Vagina (tissue), 2 donors: ENCODE results near the gene RBPJ. TPM values are rescaled to one million over a fixed set of nuclear protein-coding genes. Genes with fewer than 3 reads are reported as not detected.
A peak's percentile ranks its signal among the peaks of the same experiment; 100 is the strongest.

Experiments used
- DNase-seq, 2 donors: peaks; one replicate each; pipeline ENCODE4 v3.0.0-alpha.2; 2017; ENCODE audit errors: extremely low spot score in 2 of 2
- H3K27ac ChIP-seq: fragments of 200-600 bp; sonication (generic); one replicate; pipeline ENCODE4 v1.5.1; 2019
- H3K27me3 ChIP-seq: fragments of 200-600 bp; sonication (generic); one replicate; pipeline ENCODE4 v1.5.1; 2019
- H3K36me3 ChIP-seq, 2 donors: fragments of 200-600 bp; sonication (generic); one replicate each; pipeline ENCODE4 v1.5.1; 2017 to 2019
- H3K4me1 ChIP-seq: fragments of 200-600 bp; sonication (generic); one replicate; pipeline ENCODE4 v1.5.1; 2019
- H3K4me3 ChIP-seq, 2 donors: fragments of 200-600 bp; sonication (generic); 1 replicate in 1 of 2; 2 replicates in 1 of 2; pipeline ENCODE4 v1.5.1; 2016 to 2019
- H3K9me3 ChIP-seq: fragments of 200-600 bp; sonication (generic); one replicate; pipeline ENCODE4 v1.5.1; 2019
- CTCF ChIP-seq, 3 experiments: fragments of 450-650 bp in 2 of 3; fragments of 200-600 bp in 1 of 3; sonication (generic) in 1 of 3; IDR thresholded peaks; one replicate each; pipeline ENCODE4 v1.5.1; 2017 to 2019; ENCODE audit warnings: antibody characterized with exemption in 3 of 3, mild to moderate bottlenecking in 2 of 3, moderate library complexity in 2 of 3
- POLR2A ChIP-seq, 2 donors: fragments of 450-650 bp; IDR thresholded peaks; one replicate each; pipeline ENCODE4 v1.6.1; 2017; ENCODE audit warnings: antibody characterized with exemption in 2 of 2, mild to moderate bottlenecking in 2 of 2, moderate library complexity in 2 of 2
- POLR2AphosphoS5 ChIP-seq, 2 donors: sonication (generic); formaldehyde crosslinking; IDR thresholded peaks; one replicate each; pipeline ENCODE4 v1.9.0; 2017; ENCODE audit warnings: antibody characterized with exemption in 2 of 2, mild to moderate bottlenecking in 2 of 2, low read depth in 1 of 2; ENCODE audit not compliant: insufficient read depth in 1 of 2
- intact Hi-C: fragments of 100-400 bp; cut with DNase I; formaldehyde crosslinking; loops from one replicate; pipeline ENCODE4 v1.15.1; 2023
- total RNA-seq: library from RNA; depleted of rRNA; stranded (reverse); fragments of >200 nt; gene quantifications from one replicate; pipeline ENCODE4 v1.2.3, GENCODE V29; 2016

RBPJ gene
- total RNA-seq, 1 donor from 2014 or later: 50.8 TPM

- Histone ChIP-seq H3K4me3 (no peak overlapping the region), H3K9me3 (peaks cover 4% of the 10 kb centered on the region), H3K4me1 (no peaks in the 10 kb centered on the region), H3K27me3 (no peaks in the 10 kb centered on the region), H3K27ac (no peak overlapping the region), H3K36me3 (no peaks in the 10 kb centered on the region)
- intact Hi-C loops: no loop called here
- peak in 1 of 2 donors; percentile 31 for DNase-seq
- no peak for TF ChIP-seq POLR2AphosphoS5 (IDR thresholded peaks at IDR 0.05; ENCODE audit: insufficient read depth in 1 of 2, low read depth in 1 of 2)
- TF ChIP-seq POLR2A (IDR thresholded peaks at IDR 0.05): no peak
- TF ChIP-seq CTCF (IDR thresholded peaks at IDR 0.05): no peak
These were observed 142.6 kb downstream of the RBPJ start for GRCh38 chr4:26463386-26463785.

GRCh38 chr4:26464420-26465095 lies 143.7 kb downstream of the RBPJ start:
- TF ChIP-seq CTCF (IDR thresholded peaks at IDR 0.05): no peak
- no peak for TF ChIP-seq POLR2AphosphoS5 (IDR thresholded peaks at IDR 0.05; ENCODE audit: insufficient read depth in 1 of 2, low read depth in 1 of 2)
- no peak for TF ChIP-seq POLR2A (IDR thresholded peaks at IDR 0.05)
- Histone ChIP-seq H3K27me3 (no peaks in the 10 kb centered on the region), H3K4me3 (no peak overlapping the region), H3K4me1 (no peaks in the 10 kb centered on the region), H3K27ac (no peak overlapping the region), H3K9me3 (peaks cover 4% of the 10 kb centered on the region), H3K36me3 (no peaks in the 10 kb centered on the region)
- DNase-seq: peak; percentile 70 to 79
- intact Hi-C loops: no loop called here

- Histone ChIP-seq H3K9me3 (peaks cover 4% of the 10 kb centered on the region), H3K4me3 (no peak overlapping the region), H3K27me3 (no peaks in the 10 kb centered on the region), H3K4me1 (no peaks in the 10 kb centered on the region), H3K27ac (no peak overlapping the region), H3K36me3 (no peaks in the 10 kb centered on the region)
- TF ChIP-seq CTCF (IDR thresholded peaks at IDR 0.05): no peak
- TF ChIP-seq POLR2A (IDR thresholded peaks at IDR 0.05): no peak
- TF ChIP-seq POLR2AphosphoS5 (IDR thresholded peaks at IDR 0.05; ENCODE audit: insufficient read depth in 1 of 2, low read depth in 1 of 2): no peak
- DNase-seq: peak; percentile 22 to 37
- intact Hi-C loops: no loop called here
These were observed 145.9 kb downstream of the RBPJ start for GRCh38 chr4:26466578-26467270.

- Histone ChIP-seq H3K9me3 (peaks cover 4% of the 10 kb centered on the region), H3K4me3 (no peak overlapping the region), H3K27ac (no peak overlapping the region), H3K36me3 (no peaks in the 10 kb centered on the region), H3K4me1 (no peaks in the 10 kb centered on the region), H3K27me3 (no peaks in the 10 kb centered on the region)
- intact Hi-C loops: no loop called here
- no peak for TF ChIP-seq POLR2A (IDR thresholded peaks at IDR 0.05)
- no peak for TF ChIP-seq POLR2AphosphoS5 (IDR thresholded peaks at IDR 0.05; ENCODE audit: insufficient read depth in 1 of 2, low read depth in 1 of 2)
- no peak for TF ChIP-seq CTCF (IDR thresholded peaks at IDR 0.05)
- no peak for DNase-seq
These were observed 146.9 kb downstream of the RBPJ start for GRCh38 chr4:26467724-26468123.
